T-helper 2 cell (primary cell): ENCODE results near the gene MGLL.

ENCODE experiments used
- DNase-seq, 5 experiments: peaks; one replicate each; pipeline versions ENCODE4 v3.0.0 to v3.0.0-alpha.2; 2012 to 2022

Gene MGLL

GRCh38 chr3:127647845-127648204 lies 174.5 kb downstream of the MGLL start:
- DNase-seq: no peak

GRCh38 chr3:127647166-127647844 lies 175.0 kb downstream of the MGLL start:
- no peak for DNase-seq

DNA sequence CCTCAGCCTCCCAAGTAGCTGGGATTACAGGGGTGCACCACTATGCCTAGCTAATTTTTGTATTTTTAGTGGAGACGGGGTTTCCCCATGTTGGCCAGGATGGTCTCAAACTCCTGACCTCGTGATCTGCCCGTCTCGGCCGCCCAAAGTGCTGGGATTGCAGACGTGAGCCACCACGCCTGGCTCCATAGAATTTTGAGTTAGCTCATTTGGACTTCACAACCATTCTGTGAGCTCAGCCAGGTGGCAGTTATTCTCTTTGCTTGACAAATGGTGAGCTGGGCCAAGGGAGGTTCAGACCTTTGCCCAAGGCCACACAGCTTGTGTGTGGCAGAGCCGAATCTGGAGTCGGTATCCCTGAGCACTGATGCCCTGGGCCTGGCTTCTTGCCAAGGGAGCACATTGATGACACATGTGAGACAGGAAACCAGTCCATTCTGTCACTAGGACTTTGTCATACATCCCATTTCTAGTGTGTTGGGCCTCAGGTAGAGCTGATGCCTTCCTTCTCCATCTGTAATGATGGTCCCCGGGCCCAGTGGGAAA lies 175.7 kb downstream of the MGLL start:
- no peak for DNase-seq

DNA sequence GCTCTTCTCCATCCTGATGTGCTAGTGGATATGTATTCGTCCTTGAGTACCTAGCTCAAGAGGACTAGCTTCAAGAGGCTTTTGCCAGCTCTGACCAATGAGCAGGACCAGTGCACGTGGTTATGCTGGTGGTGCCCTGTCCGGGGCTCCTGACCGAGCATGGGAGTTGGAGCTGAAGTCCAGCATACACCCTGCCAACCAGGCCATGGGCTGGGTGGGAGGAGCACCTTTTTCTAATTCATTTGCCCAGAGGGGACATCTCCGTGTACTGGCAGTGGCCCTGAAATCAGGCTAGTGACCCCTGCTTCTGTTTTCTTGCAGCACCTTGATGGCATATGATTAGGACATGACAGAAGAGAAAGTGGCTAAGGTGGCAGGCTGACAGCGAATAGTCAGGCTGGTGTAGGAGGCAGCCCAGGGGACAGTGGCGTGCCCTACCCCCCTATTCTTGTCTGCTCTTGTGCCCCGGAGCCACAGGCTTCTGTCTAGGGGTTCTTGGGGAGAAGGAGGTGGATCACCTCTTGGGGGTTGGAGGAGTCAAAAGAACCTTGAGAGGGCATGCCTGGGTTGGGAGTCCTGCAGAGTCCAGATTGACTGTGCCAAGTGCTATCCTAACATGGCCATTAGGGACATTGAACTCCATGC lies 176.8 kb downstream of the MGLL start:
- DNase-seq: no peak

DNA sequence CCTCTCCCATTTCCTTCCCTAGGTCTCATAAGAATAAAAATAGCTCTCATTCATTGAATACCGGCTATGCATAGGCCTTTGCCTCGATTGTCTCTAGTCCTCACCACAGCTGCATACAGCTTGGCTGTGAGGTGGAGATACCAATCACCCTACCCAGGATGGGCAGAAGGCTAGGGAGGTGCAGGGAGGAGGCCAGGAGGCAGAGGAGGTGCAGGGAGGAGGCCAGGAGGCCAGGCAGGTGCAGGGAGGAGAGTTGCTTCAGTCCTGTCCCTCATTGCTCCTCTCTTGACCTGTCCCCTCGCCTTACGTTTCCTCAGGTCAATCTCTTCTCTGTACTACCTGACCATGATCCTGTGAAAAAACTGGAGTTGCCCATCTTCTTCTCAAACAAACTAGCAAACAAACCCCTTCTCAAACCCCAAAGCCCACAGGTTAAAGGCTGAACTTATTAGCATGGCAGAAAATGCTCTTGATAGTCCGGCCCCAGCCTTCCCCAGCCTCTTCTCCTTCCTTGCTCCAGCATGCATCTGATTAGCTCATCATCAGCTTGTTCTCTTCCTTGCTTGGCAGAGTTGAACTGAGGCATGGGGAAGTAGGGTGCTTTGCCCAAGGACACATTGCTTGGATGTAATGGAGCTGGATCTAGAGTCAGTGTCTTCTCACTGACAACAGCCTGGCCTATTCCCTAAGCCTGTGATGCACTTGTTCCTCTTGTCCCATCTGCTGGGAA lies 177.5 kb downstream of the MGLL start:
- no peak for DNase-seq

- DNase-seq: no peak
Measured at GRCh38 chr3:127640042-127640355, 182.3 kb downstream of the MGLL start.

- no peak for DNase-seq
Measured at GRCh38 chr3:127639173-127640041, 182.9 kb downstream of the MGLL start.
